B cell (primary cell): ENCODE results near the gene MYO1E. TPM values are rescaled to one million over a fixed set of nuclear protein-coding genes. Genes with fewer than 3 reads are reported as not detected.

Experiments
- ATAC-seq: fragments of 200-7000 bp; cut with Tn5 transposase; one replicate; pipeline ENCODE4 v1.10.0; 2021; ENCODE audit warnings: low read depth, mild to moderate bottlenecking, moderate number of reproducible peaks, moderate library complexity
- CTCF ChIA-PET: fragments of 350-600 bp; sonication (Branson Sonifier 250); formaldehyde crosslinking; loops from one replicate; lab custom pipeline; 2021; ENCODE audit warnings: antibody characterized with exemption, inconsistent platforms; lab: Charles Lee
- POLR2A ChIA-PET: fragments of 350-600 bp; sonication (Branson Sonifier 250); formaldehyde crosslinking; loops from one replicate; lab custom pipeline; 2021; ENCODE audit warnings: antibody characterized with exemption; lab: Charles Lee
- DNase-seq: peaks from one replicate; pipeline ENCODE4 v3.0.0; 2013
- H2AFZ ChIP-seq: 2 replicates; pipeline ENCODE4 v1.6.1; 2012; ENCODE audit warnings: mild to moderate bottlenecking, low read depth, low read length; ENCODE audit not compliant: insufficient read depth, poor library complexity, severe bottlenecking
- H3K27ac ChIP-seq, 2 donors: 1 replicate in 1 of 2; 2 replicates in 1 of 2; pipeline ENCODE4 v1.5.1; 2012 to 2013; ENCODE audit warnings: low read length in 2 of 2, mild to moderate bottlenecking in 2 of 2, moderate library complexity in 1 of 2
- H3K27me3 ChIP-seq, 4 experiments: fragments of 200-600 bp in 1 of 4; sonication (generic) in 1 of 4; replicated peaks in 1 of 4; 1 replicate in 2 of 4; 2 replicates in 2 of 4; pipeline versions ENCODE4 v1.6.1 to v1.7.0; 2013 to 2016; ENCODE audit warnings: low read length in 3 of 4, mild to moderate bottlenecking in 2 of 4, mixed read lengths in 1 of 4, moderate library complexity in 1 of 4; ENCODE audit not compliant: insufficient read depth in 4 of 4, control insufficient read depth in 3 of 4; ENCODE audit errors: control extremely low read depth in 1 of 4
- H3K36me3 ChIP-seq, 2 experiments: replicated peaks in 1 of 2; 1 replicate in 1 of 2; 2 replicates in 1 of 2; pipeline versions ENCODE4 v1.6.1 to v1.7.1; 2013; ENCODE audit warnings: low read length in 1 of 2; ENCODE audit not compliant: insufficient read depth in 2 of 2, control insufficient read depth in 1 of 2; ENCODE audit errors: control extremely low read depth in 1 of 2, extremely low read depth in 1 of 2
- H3K4me1 ChIP-seq, 2 donors: fragments of 200-600 bp in 1 of 2; sonication (generic) in 1 of 2; 1 replicate in 1 of 2; 2 replicates in 1 of 2; pipeline versions ENCODE4 v1.5.1 to v1.6.1; 2013 to 2017; ENCODE audit warnings: low read length in 2 of 2; ENCODE audit not compliant: control insufficient read depth in 2 of 2, insufficient read depth in 2 of 2
- H3K4me2 ChIP-seq: replicated peaks from 2 replicates; pipeline ENCODE3; 2012; ENCODE audit warnings: mild to moderate bottlenecking, low read depth, low read length; ENCODE audit not compliant: poor library complexity, severe bottlenecking
- H3K4me3 ChIP-seq, 5 experiments: fragments of 200-600 bp in 1 of 5; sonication (generic) in 1 of 5; 1 replicate in 3 of 5; 2 replicates in 2 of 5; pipeline versions ENCODE4 v1.5.1 to v1.7.0; 2011 to 2016; ENCODE audit warnings: low read length in 4 of 5, mild to moderate bottlenecking in 4 of 5, low read depth in 2 of 5, control low read depth in 1 of 5, moderate library complexity in 1 of 5; ENCODE audit not compliant: insufficient read depth in 1 of 5; ENCODE audit errors: control extremely low read depth in 1 of 5, extremely low read depth in 1 of 5
- H3K79me2 ChIP-seq: fragments of 200-600 bp; sonication (generic); one replicate; pipeline ENCODE4 v1.6.0; 2016; ENCODE audit warnings: low read length; ENCODE audit not compliant: control insufficient read depth, insufficient read depth
- H3K9ac ChIP-seq: fragments of 200-600 bp; sonication (generic); 2 replicates; pipeline ENCODE4 v1.6.1; 2017; ENCODE audit warnings: mild to moderate bottlenecking, low read length, moderate library complexity
- H3K9me3 ChIP-seq, 3 donors: one replicate each; pipeline versions ENCODE4 v1.6.1 to v1.7.1; 2013; ENCODE audit warnings: low read length in 2 of 3; ENCODE audit not compliant: control insufficient read depth in 2 of 3, insufficient read depth in 1 of 3; ENCODE audit errors: control extremely low read depth in 1 of 3
- H4K20me1 ChIP-seq: 2 replicates; pipeline ENCODE4 v1.6.0; 2012; ENCODE audit warnings: mild to moderate bottlenecking, low read length; ENCODE audit not compliant: insufficient read depth, control insufficient read depth, poor library complexity, severe bottlenecking
- H3K27ac Mint-ChIP-seq: one replicate; pipeline ENCODE4 v1.8.0; 2021; ENCODE audit warnings: mixed read lengths
- H3K27me3 Mint-ChIP-seq: one replicate; pipeline ENCODE4 v1.8.0; 2021; ENCODE audit warnings: mixed read lengths
- H3K4me1 Mint-ChIP-seq: one replicate; pipeline ENCODE4 v1.8.0; 2021; ENCODE audit warnings: mixed read lengths
- H3K4me3 Mint-ChIP-seq: one replicate; pipeline ENCODE4 v1.8.0; 2021; ENCODE audit warnings: mixed read lengths
- H3K9me3 Mint-ChIP-seq: one replicate; pipeline ENCODE4 v1.8.0; 2022; ENCODE audit warnings: mixed read lengths; ENCODE audit not compliant: insufficient read depth
- CTCF ChIP-seq: fragments of 200-600 bp; IDR thresholded peaks from one replicate; pipeline ENCODE4 v1.8.0; 2022; ENCODE audit warnings: antibody characterized with exemption, mild to moderate bottlenecking
- EZH2 ChIP-seq: IDR thresholded peaks from 2 replicates; pipeline ENCODE4 v1.6.1; 2012; ENCODE audit warnings: borderline replicate concordance, low read depth, mild to moderate bottlenecking, moderate library complexity, low read length; ENCODE audit not compliant: insufficient read depth, poor library complexity, severe bottlenecking
- WGBS: methylation state at CpG from one replicate; pipeline ENCODE4 v1.1.5; 2013; ENCODE audit warnings: missing lambda C conversion rate; ENCODE audit not compliant: insufficient coverage; 5-methylcytosine and 5-hydroxymethylcytosine counted together
- intact Hi-C: fragments of 100-400 bp; cut with micrococcal nuclease; formaldehyde crosslinking; loops from one replicate; pipeline ENCODE4 v1.10.0; 2022
- polyA plus RNA-seq: library from polyadenylated mRNA; depleted of rRNA; stranded (reverse); fragments of >200 nt; gene quantifications from 2 replicates; pipeline ENCODE4 v1.2.3, GENCODE V29; 2012
- total RNA-seq, 2 donors: library from RNA; stranded (reverse); fragments of 120-200 nt in 1 of 2; gene quantifications; 1 replicate in 1 of 2; 2 replicates in 1 of 2; pipeline versions ENCODE4 v1.2.3 to v1.2.4, GENCODE V29; 2013 to 2022

Gene MYO1E
- total and polyA plus RNA-seq, 2 donors (not counting 1 experiment from before 2014, with no cell fraction given): 11.9 to 100.0 TPM

GRCh38 chr15:59362331-59362730, 10.3 kb downstream of the MYO1E start:
- no peak overlapping the region for H3K4me3 ChIP-seq
- H4K20me1 ChIP-seq: peaks cover 11% of the 10 kb centered on the region
- Mint-ChIP-seq H3K9me3 (no peaks in the 10 kb centered on the region), H3K27ac (no peak overlapping the region), H3K4me3 (no peak overlapping the region), H3K4me1 (peaks cover 47% of the 10 kb centered on the region), H3K27me3 (no peaks in the 10 kb centered on the region)
- ATAC-seq (no peak), DNase-seq (no peak)
- H3K27me3 ChIP-seq: no peaks in the 10 kb centered on the region
- H3K4me2 ChIP-seq: no peak overlapping the region
- H3K4me1 ChIP-seq: peaks cover 9 to 17% of the 10 kb centered on the region in 2 donors
- intact Hi-C loops: loop anchor here (5.0 kb wide), 1 partner anchor 35 kb away; no protein-coding TSS in a partner anchor
- no CpG with 5 or more reads among the region's 2 CpGs for WGBS
- no peak overlapping the region for H3K9ac ChIP-seq
- H3K79me2 ChIP-seq: peaks cover 95% of the 10 kb centered on the region
- H2AFZ ChIP-seq: no peak overlapping the region
- H3K9me3 ChIP-seq: no peaks in the 10 kb centered on the region
- POLR2A ChIA-PET: no interaction called here
- CTCF ChIA-PET: interaction anchor here (0.9 kb wide), 1 partner anchor 115 kb away, joined by 3 read pairs; no protein-coding TSS in a partner anchor
- H3K27ac ChIP-seq: no peak overlapping the region
- no peaks in the 10 kb centered on the region for H3K36me3 ChIP-seq
- no peak for TF ChIP-seq EZH2
- TF ChIP-seq CTCF: no peak

GRCh38 chr15:59360896-59361295, 11.8 kb downstream of the MYO1E start:
- Histone ChIP-seq H3K79me2 (peaks cover 92% of the 10 kb centered on the region), H3K9ac (no peak overlapping the region), H3K4me2 (no peak overlapping the region), H3K4me1 (peaks cover 5 to 10% of the 10 kb centered on the region in 2 donors), H3K27ac (peak overlapping the region in 1 of 2 donors; percentile 27), H4K20me1 (peaks cover 11% of the 10 kb centered on the region), H3K27me3 (no peaks in the 10 kb centered on the region), H3K9me3 (no peaks in the 10 kb centered on the region), H2AFZ (no peak overlapping the region), H3K4me3 (no peak overlapping the region), H3K36me3 (no peaks in the 10 kb centered on the region)
- POLR2A ChIA-PET: no interaction called here
- H3K27ac Mint-ChIP-seq: no peak overlapping the region
- DNase-seq (no peak), ATAC-seq (no peak)
- intact Hi-C loops: loop anchor here (5.0 kb wide), 1 partner anchor 34 kb away; no protein-coding TSS in a partner anchor
- WGBS: 100% methylated on average over 1 of the region's 2 CpGs
- no peaks in the 10 kb centered on the region for H3K27me3 Mint-ChIP-seq
- H3K4me3 Mint-ChIP-seq: no peak overlapping the region
- no peaks in the 10 kb centered on the region for H3K9me3 Mint-ChIP-seq
- H3K4me1 Mint-ChIP-seq: peaks cover 45% of the 10 kb centered on the region
- no peak for TF ChIP-seq CTCF
- no peak for TF ChIP-seq EZH2
- CTCF ChIA-PET: interaction anchor here (1.1 to 1.5 kb wide), 4 partner anchors 9 to 172 kb away, joined by 3 to 5 read pairs (median 3); no protein-coding TSS in a partner anchor
